Measurements from ENCODE around the gene PAWR. TPM values are rescaled to one million over a fixed set of nuclear protein-coding genes. Genes with fewer than 3 reads are reported as not detected.

The PAWR gene, protein sequence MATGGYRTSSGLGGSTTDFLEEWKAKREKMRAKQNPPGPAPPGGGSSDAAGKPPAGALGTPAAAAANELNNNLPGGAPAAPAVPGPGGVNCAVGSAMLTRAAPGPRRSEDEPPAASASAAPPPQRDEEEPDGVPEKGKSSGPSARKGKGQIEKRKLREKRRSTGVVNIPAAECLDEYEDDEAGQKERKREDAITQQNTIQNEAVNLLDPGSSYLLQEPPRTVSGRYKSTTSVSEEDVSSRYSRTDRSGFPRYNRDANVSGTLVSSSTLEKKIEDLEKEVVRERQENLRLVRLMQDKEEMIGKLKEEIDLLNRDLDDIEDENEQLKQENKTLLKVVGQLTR
- total RNA-seq, result 35.0 and 41.3 TPM in 2 replicates

DNA sequence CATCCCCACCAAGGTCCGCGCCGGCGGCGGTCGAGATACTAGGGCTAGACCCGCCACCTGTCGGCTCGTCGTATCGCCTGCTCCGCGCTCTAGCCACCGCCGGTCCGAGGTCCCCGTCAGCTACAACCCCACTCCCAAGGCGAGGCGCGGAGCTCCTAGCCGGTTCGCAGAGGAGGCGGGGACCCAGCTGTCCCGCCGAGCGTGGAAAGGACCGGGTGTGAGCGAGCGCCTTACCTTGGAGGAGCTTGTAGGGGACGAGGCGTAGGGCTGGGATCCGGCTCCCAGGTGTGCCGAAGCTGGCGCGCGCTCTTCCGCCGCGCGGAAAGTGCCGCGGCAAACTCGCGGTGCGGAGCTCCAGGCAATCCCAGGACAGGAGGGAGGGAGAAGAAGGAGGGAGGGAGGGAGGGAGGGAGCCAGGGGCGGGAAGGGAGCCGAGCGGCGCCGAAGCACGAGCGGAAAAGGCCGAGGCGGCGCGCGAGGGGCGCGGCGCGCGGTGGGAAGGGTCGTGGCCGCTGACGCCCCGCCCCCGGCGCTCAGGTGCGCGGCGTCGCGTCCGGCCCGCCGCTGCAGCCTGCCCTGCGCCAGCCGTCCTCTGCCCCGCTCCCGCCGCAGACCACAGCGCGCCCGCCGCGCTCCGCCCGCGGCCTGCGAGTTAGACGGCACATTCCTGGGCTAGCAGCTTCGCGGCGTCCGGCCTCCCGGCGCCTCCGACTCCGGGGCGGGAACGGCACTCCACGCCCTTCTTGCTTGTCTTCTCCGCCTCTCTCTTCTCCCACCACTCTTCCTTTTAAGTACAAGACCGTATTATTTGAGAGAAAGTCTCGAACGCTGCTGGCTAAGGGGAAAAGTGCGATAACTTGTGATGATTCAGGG, at the start of gene PAWR:
Gene PAWR, minus strand, starts transcription at position 327 of the 873 bp plus-strand sequence. CDS start 720 bp downstream, outside the sequence.

Other genes with a start within 250 kb of the PAWR start
- gene PPP1R12A, start 244.1 kb upstream of the PAWR start, total RNA-seq, result 31.1 and 49.1 TPM in 2 replicates